Pancreas (tissue), 10 donors: ENCODE measurements around the gene CDK14. TPM values are rescaled to one million over a fixed set of nuclear protein-coding genes. Genes with fewer than 3 reads are reported as not detected.
"Not testable (repeated sequence)": the region's sequence is repeated elsewhere in the genome, so short reads cannot be mapped to it uniquely, and the experiment has no call there.

Source experiments
- ATAC-seq, 4 donors: fragments of 200-7000 bp; cut with Tn5 transposase; one replicate each; pipeline versions ENCODE4 v1.8.0 to v1.9.1; 2020; ENCODE audit warnings: mild to moderate bottlenecking in 4 of 4, moderate library complexity in 4 of 4
- DNase-seq, 6 donors: peaks; one replicate each; pipeline ENCODE4 v3.0.0-alpha.2; 2020
- FAIRE-seq: peaks from 2 replicates; lab custom pipeline; 2012; peaks lifted over from hg19 to GRCh38; lab: Jason Lieb, UNC
- H3K27ac ChIP-seq, 4 donors: fragments of 200-600 bp; sonication (generic); 1 replicate in 3 of 4; 2 replicates in 1 of 4; pipeline versions ENCODE4 v1.5.0 to v1.8.0; 2020
- H3K27me3 ChIP-seq, 4 donors: fragments of 200-600 bp; one replicate each; pipeline ENCODE4 v1.8.0; 2021
- H3K36me3 ChIP-seq, 3 donors: fragments of 200-600 bp; sonication (generic) in 1 of 3; one replicate each; pipeline versions ENCODE4 v1.5.0 to v1.8.0; 2020 to 2021
- H3K4me1 ChIP-seq, 3 donors: fragments of 200-600 bp; one replicate each; pipeline ENCODE4 v1.8.0; 2021
- H3K4me3 ChIP-seq, 4 donors: fragments of 200-600 bp; sonication (generic) in 2 of 4; one replicate each; pipeline versions ENCODE4 v1.5.0 to v1.8.0; 2020 to 2021
- H3K9me3 ChIP-seq, 4 donors: fragments of 200-600 bp; one replicate each; pipeline ENCODE4 v1.8.0; 2021
- CTCF ChIP-seq, 4 donors: fragments of 200-600 bp; sonication (generic) in 3 of 4; IDR thresholded peaks; one replicate each; pipeline versions ENCODE4 v1.5.0 to v1.8.0; 2021; ENCODE audit warnings: antibody characterized with exemption in 4 of 4
- WGBS, 2 donors: extraction: QIAGEN DNeasy Blood & Tissue Kit; methylation state at CpG; one replicate each; pipeline ENCODE4 v1.1.7; 2013; 5-methylcytosine and 5-hydroxymethylcytosine counted together
- intact Hi-C, 3 donors: fragments of 100-400 bp; cut with DNase I; formaldehyde crosslinking; loops; one replicate each; pipeline versions ENCODE4 v1.11.1 to v1.14.2; 2022
- polyA plus RNA-seq, 2 donors: library from polyadenylated mRNA; stranded (reverse); fragments of 200-250 nt; gene quantifications; one replicate each; pipeline ENCODE4 v1.2.3, GENCODE V29; 2013
- total RNA-seq, 6 donors: library from RNA; stranded (reverse); fragmentation: NEBNext Ultra II Directional in 4 of 6; extraction: Animal tissue kit (Norgen Biotek cat#: 25700) in 4 of 6; gene quantifications; one replicate each; pipeline versions ENCODE4 v1.2.1 to v1.2.4, GENCODE V29; 2021 to 2023
- donor health status: healthy with polysubstance abuse.
- donor health status: DM: no; HTN: no; CAD: no; lungs with moderate emphysema.
- donor health status: DM: no; HTN: no; CAD: no.
- donor health status: control.
- donor health status: control.
- donor health status: Bipolar disorder and iron deficiency.
- donor health status: DM: yes; HTN: yes; CAD: no.
- donor health status: DM: no; HTN: no; CAD: no.
- donor health status: DM: no; HTN: no; CAD: no.
- donor health status: DM: yes; HTN: yes; CAD: no.

CDK14 gene
- total and polyA plus RNA-seq, 8 donors = 4.5 to 48.3 (median 24.7) TPM

GRCh38 chr7:90764848-90765570, 168.9 kb downstream of the CDK14 start:
- no peak for FAIRE-seq
- no peak for ATAC-seq
- no peak for TF ChIP-seq CTCF (IDR thresholded peaks at IDR 0.05)
- Histone ChIP-seq H3K36me3 (no peaks in the 10 kb centered on the region), H3K27me3 (no peaks in the 10 kb centered on the region), H3K27ac (peak overlapping the region in 1 of 4 donors; percentile 91), H3K9me3 (no peaks in the 10 kb centered on the region), H3K4me3 (no peak overlapping the region), H3K4me1 (peaks cover 33 to 63% (median 41%) of the 10 kb centered on the region in 3 donors)
- intact Hi-C loops = no loop called here
- no peak for DNase-seq
- WGBS, 2 donors = 85 to 93% methylated on average over 2 of the region's 2 CpGs

- no peak for FAIRE-seq
- Histone ChIP-seq H3K27me3 (no peaks in the 10 kb centered on the region), H3K4me1 (peaks cover 33 to 53% (median 41%) of the 10 kb centered on the region in 3 donors), H3K4me3 (peak overlapping the region in 1 of 4 donors; percentile 1), H3K36me3 (no peaks in the 10 kb centered on the region), H3K27ac (peak overlapping the region; percentile 53 to 91 (median 80)), H3K9me3 (no peaks in the 10 kb centered on the region)
- ATAC-seq = peak; percentile 89 to 93 (median 90)
- TF ChIP-seq CTCF (IDR thresholded peaks at IDR 0.05) = no peak
- 27% methylated on average over 7 of the region's 7 CpGs for WGBS, 2 donors
- intact Hi-C loops = no loop called here
- DNase-seq = peak; percentile 65 to 86 (median 76)
These were observed 170.9 kb downstream of the CDK14 start for GRCh38 chr7:90766814-90767564.

GRCh38 chr7:90768301-90768700, 172.2 kb downstream of the CDK14 start:
- no peak for TF ChIP-seq CTCF (IDR thresholded peaks at IDR 0.05)
- FAIRE-seq (no peak), DNase-seq (no peak), ATAC-seq (peak in 1 of 4 donors; percentile 11)
- Histone ChIP-seq H3K36me3 (no peaks in the 10 kb centered on the region), H3K27me3 (no peaks in the 10 kb centered on the region), H3K27ac (peak overlapping the region; percentile 25 to 91 (median 80)), H3K4me3 (no peak overlapping the region), H3K9me3 (no peaks in the 10 kb centered on the region), H3K4me1 (peaks cover 31 to 45% (median 36%) of the 10 kb centered on the region in 3 donors)
- WGBS, 2 donors = 42 to 44% methylated on average over 6 of the region's 6 CpGs
- intact Hi-C loops = no loop called here

GRCh38 chr7:90769036-90769435, 172.9 kb downstream of the CDK14 start:
- intact Hi-C loops = no loop called here
- Histone ChIP-seq H3K9me3 (no peaks in the 10 kb centered on the region), H3K36me3 (no peaks in the 10 kb centered on the region), H3K27ac (no peak overlapping the region), H3K4me3 (no peak overlapping the region), H3K4me1 (peaks cover 24 to 37% (median 35%) of the 10 kb centered on the region in 3 donors), H3K27me3 (no peaks in the 10 kb centered on the region)
- ATAC-seq = no peak
- DNase-seq = no peak
- no peak for TF ChIP-seq CTCF (IDR thresholded peaks at IDR 0.05)
- no peak for FAIRE-seq

- FAIRE-seq, H3K36me3 ChIP-seq, ATAC-seq, intact Hi-C loops, H3K27me3 ChIP-seq, H3K27ac ChIP-seq, H3K9me3 ChIP-seq, DNase-seq, H3K4me3 ChIP-seq: not testable (repeated sequence)
- H3K4me1 ChIP-seq = peaks cover 22 to 35% (median 30%) of the 10 kb centered on the region in 3 donors
- WGBS, 2 donors = 94 to 95% methylated on average over 5 of the region's 5 CpGs
These were observed 173.4 kb downstream of the CDK14 start for GRCh38 chr7:90769566-90769965.
